NCI-H1105 treated with DMSO at 0.1 percent for 48 hours (cell line): ENCODE results near the gene ITSN2.
"Not testable (repeated sequence)": the region's sequence is repeated elsewhere in the genome, so short reads cannot be mapped to it uniquely, and the experiment has no call there.

Source experiments
- DNase-seq: peaks from one replicate; lab custom pipeline; 2025; lab: John Stamatoyannopoulos, UW

ITSN2 gene

DNA sequence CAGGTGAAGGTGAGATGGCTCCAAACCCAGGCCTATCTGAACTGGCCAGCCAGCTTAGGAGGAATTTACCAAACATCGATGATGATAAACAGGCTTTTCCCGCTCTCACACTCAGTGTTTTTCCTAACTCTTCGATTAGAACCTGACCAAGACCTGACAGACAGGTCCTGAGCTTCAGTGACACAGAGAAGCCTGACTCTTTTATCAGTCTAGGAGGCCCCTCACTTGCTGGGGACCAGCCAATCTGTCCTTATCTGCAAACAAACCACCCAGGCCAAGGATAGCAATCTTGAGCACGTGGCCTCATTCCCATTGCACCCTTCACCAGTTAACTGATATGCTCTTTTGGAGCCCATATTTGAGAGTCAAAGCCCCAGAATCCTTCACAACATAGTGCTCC lies 1.9 kb upstream of the ITSN2 start:
- no peak for DNase-seq

DNA sequence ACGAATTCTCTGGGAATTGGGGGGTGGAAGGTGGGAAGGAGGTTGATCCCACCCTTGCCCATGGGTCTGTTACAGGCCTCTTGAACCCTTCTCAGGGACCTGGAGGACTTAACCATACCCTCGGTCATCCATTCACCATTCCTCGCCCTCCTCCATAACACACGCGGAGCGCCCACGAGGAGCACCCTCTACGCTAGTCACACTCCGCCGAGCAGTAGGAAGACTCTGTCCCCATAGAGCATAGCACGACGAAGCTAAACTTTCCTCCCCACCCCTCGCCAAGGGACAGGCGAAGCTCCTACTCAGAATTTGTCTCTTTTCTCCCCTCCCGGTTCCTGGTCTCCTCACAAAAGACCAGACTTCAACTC lies 611 bp upstream of the ITSN2 start:
- DNase-seq: no peak

DNA sequence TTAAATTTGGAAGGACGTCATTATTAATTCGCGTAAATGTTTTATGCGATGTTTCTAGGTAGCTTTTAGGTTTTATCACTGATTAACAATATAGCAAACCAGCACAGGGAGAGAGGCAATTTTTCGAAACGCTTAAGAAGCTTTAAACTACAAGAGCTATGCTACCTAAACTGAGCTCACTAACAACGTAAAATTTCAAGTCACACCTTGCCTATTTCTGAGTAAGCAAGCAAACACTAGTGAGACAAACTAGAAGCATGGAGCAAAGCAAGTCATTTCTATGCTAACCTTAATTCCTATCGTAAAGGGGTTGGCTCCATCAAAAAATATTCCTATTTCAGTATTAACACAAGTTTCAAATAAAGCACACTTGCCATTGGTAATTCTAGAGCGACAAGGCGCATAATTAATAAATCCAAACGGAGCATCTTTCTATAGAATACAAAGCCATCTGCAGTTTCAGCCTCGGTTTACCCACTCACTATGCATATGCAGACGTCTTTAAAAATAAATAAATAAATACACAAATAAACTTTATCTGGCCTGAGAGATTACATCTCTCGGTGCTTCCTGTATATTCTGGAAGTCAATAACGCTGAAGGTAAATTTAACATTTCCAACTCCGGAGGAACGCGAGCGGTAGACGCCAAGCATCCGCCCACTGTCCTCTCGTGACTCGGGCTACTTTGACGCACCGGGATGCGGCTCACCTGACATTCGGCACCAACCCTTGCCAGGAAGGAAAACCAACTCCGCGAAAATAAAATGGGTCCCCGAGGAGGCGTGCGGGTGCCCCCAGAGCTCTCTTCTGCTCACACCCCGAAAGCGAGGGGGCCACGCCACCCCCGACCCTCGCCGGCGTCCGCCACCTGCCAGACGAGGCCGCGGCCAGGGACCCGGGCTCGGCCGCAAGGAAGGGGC lies 947 bp downstream of the ITSN2 start:
- DNase-seq: peak; percentile 27

DNA sequence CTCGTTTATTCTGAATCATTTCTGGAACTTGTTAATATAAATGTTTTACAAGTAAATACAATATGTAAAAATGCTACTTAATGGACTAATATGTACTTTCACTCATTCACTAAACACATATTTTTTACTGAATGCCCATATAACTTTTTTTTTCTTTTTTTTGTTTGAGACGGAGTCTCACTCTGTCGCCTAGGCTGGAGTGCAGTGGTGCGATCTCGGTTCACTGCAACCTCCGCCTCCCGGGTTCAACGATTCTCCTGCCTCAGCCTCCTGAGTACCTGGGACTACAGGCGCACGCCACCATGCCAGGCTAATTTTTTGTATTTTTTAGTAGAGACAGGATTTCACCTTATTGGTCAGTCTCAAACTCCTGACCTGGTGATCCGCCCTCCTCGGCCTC lies 2.6 kb downstream of the ITSN2 start:
- not testable (repeated sequence) for DNase-seq

DNA sequence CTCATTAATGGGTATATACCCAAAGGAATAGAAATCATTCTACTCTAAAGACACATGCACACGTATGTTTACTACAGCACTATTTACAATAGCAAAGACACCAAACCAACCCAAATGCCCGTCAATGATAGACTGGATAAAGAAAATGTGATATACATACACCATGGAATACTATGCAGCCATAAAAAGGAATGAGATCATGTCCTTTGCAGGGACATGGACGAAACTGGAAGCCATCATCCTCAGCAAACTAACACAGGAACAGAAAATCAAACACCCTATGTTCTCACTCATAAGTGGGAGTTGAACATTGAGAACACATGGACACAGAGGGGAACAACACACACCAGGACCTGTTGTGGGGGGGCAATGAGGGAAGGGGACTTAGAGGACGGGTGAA lies 3.2 kb downstream of the ITSN2 start:
- not testable (repeated sequence) for DNase-seq

DNA sequence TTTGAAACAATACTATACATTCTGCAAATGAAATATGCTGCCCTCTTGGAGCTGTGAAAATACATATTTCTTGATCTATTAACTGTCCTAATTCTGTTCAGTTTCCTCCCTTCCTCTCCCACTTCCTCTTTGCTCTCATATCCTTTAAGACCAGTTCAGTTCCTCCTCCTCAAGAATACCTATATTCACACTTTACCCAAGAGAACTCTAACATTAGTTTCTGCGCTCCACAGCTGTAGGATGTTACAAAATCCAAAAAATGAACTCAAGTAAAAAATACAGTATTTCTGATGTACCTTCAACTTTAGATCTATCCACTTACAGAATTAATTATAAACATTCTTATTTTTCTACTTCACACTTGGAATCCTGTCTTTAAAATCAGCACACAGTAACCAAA lies 5.4 kb downstream of the ITSN2 start:
- DNase-seq: no peak

DNA sequence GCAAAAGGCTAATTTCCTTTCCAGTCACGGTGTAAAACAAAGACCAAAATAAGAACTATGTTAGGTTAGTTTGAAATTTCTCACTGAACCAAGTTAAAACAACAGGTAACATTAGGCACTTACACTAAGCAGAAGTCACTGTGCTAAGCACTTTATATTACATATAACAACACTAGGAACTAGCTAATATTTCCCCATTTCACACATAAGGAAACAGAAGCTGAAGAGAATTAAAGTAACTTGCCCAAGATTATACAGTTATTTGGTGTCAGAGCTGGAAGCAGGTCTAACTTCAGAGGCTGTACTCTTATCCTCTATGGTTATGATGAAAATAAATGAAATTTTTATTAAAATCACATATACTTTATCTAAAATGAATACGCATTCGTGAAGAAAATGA lies 5.9 kb downstream of the ITSN2 start:
- DNase-seq: no peak

DNA sequence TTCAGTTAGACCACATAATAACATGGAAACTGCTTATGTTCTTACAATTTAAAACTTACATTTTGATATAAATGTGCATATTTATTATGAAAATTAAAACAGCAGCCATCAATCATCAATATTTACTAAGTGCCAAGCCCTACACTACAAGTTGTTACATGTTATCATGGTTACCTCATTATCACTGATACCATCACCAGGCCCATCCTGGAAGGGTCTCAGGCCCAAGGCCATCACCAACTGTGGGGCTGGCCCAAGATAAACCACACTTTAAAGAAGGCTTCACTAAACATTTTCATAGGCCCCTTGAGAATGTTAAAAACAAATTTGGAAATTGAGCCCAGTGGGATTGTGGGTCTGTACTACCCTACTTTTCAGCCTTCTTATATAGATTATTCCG lies 6.4 kb downstream of the ITSN2 start:
- no peak for DNase-seq

DNA sequence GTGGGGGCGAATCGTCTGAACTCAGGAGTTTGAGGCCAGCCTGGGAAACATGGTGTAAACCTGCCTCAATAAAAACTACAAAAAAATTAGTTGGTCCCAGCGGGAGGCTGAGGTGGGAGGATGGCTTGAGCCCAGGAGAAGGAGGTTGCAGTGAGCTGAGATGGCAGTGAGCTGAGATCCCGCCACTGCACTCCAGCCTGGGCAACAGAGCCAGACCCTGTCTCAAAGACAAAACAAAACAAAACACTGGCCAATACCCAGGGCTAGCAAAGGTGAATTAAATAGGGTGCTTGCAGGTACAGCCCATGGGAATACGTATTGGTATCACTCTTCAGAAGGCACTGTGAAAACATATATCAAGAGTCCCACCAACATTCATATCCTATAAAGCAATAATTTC lies 7.0 kb downstream of the ITSN2 start:
- no peak for DNase-seq

DNA sequence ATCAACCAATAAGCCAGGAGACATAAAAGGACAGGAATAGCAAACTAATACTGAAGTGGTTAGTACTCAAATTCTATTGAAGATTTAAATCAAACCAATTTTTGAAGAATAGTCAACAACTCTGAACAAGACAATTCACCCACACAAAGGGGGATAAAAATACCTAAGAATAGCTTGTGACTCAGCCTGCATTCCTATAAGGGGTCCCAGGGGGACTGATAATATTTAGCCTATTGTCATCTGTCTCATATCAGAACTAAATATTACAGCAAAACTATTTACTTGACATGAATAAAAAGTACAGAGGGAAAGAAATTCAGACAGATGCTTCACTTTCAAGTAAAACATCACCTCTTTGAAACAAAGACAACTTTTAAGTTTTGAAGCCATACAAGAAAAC lies 7.7 kb downstream of the ITSN2 start:
- DNase-seq: no peak

DNA sequence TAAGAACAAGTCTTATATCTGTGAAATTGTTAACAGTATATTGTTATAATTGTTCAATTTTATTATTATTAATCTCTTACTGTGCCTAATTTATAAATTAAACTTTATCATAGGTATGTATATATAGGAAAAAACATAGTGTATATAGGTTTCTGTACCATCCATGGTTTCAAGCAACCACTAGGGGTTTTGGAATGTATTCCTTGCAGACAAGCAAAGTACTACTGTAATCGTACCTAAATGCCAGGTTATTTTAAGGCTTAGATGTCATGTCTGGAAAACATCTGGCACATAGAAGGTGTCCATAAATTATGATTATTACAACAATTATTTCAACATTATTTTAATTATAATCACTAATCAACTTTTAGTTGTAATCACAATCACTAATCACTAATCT lies 8.4 kb downstream of the ITSN2 start:
- DNase-seq: no peak

DNA sequence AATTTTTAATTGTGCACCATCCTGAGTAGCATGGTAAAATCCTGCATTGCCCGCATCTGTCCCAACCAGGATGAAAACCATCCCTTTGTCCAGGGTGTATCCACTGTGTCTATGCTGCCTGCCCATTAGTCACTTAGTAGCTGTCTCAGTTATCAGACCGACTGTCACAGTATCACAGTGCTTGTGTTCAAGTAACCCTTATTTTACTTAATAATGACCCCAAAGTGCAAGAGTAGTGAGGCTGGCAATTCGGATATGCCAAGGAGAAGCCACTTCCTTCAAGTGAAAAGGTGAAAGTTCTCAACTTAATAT lies 8.8 kb downstream of the ITSN2 start:
- DNase-seq: no peak

DNA sequence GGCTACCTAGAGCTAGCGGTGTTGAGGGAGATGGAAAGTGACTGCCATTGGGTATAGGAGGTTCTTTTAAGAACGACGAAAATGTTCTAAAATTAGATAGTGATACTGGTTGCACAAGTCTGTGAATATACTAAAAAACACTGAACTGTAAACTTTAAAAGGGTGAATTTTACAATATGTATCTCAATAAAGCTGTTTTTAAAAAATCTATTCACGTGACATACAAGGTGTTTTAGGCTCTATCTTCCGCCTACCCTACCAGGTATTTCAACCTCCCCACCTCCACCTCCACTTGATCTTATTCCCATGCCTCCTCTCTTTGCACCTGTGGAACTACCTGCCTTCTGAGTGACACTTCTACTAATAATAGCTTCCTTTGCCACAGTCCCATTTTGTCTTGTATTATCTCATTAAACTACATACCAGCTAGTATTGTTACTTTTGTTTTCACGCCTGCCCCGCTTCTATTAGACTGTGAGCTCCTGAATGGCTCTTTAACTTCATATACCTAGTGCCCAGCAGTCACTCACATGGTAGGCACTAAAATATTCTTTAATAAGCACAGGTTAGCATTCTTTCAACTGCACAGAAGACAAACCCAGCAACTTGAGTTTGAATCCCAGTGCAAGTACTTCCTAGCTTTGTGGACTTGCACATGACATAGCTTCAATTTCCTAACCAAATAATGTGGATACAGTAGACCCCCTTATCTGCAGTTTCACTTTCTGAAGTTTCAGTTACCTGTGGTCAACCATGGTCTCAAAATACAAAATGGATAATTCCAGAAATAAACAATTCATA lies 9.3 kb downstream of the ITSN2 start:
- DNase-seq: no peak

DNA sequence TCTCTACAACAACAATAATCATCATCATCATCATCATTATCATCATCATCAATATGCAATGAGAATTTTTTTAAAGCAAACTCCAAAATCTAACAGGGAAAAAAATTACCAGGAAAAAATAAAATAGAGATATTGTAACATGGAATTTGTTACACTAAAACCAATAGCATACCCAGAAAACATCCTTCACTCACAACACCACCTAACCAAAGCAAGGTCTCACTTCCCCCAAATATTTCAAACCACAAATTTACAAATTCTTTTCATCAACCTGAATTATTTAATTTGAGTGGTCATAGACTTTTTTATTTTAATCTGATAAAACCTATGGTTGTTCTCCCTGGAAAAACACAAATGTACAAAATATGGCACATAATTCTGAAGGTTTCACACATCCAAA lies 11.2 kb downstream of the ITSN2 start:
- no peak for DNase-seq

DNA sequence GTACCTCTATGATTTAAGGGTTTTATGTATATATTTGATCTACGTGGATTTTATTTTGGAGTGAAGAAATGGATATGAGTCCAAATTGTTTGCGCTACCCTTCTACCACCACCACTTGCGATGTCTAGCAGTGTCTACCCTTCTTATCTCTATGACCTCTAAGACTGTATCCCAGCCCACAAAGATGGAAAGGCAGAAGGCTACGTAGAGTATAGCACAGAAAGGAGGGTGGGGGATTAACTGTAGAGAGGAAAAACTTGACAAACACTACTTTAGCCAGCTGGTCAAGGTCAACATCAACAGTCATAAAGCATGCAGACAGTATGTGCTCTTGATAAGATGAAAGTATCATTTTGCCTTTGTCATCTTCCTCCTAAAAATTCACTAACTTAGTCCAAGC lies 14.4 kb downstream of the ITSN2 start:
- no peak for DNase-seq

DNA sequence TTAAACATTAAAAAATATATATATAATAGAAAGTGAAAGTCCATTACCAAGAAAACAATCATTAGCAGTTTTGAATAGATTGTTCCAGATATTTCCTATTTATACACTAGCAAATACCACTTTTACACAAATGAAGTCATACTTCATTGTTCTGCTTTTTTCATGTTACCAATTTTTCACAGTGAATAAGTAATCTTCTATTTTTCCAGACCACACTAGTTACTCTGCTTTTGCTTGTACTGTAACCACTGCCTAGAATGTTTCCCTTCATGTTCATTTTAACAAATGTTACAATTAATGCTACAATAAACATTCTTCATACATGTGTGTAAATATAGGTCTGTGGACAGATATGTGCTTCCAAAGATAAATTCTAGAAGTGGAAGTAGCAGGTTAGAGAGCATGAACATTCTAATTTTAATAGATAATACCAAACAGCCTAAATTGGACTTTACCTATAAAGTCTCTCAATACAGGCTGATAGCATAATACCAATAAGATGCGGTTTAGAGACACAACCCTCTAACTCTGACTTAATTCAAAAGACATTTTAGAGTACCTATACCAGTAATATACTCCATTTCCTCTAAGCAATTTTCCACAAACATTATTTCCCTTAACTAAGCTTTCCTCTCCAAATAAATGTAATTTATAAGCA lies 17.0 kb downstream of the ITSN2 start:
- no peak for DNase-seq

DNA sequence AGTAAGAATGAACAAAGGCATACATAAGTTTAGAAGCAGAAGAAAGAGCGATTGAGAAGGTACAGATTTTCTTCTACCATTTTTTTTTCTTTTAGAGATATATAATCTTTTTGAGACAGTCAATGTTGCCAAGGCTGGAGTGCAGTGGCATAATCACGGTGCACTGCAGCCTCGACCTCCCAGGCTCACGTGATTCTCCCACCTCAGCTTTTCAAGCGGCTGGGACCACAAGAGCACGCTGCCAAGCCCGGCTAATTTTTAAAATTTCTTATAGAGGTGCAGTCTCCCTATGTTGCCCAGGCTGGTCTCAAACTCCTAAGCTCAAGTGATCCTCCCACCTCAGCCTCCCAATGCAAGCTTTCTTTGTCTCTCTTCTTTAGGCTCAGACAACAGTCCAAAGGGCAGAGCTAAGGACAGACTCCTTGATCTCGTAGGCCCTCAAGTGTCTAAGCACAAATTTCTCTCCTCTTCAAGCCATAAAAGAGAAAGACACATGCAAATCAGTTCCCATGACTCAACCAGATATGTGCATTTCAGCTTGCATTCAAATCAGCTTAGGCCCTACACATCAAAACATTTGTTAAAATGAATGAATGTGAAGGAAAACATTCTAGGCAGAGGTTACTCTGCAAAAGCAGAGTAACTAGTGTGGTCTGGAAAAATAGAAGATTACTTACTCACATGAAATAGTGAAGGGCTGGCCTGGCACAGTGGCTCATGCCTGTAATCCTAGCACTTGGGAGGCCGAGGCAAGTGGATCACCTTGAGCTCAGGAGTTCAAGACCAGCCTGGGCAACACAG lies 18.0 kb downstream of the ITSN2 start:
- no peak for DNase-seq

DNA sequence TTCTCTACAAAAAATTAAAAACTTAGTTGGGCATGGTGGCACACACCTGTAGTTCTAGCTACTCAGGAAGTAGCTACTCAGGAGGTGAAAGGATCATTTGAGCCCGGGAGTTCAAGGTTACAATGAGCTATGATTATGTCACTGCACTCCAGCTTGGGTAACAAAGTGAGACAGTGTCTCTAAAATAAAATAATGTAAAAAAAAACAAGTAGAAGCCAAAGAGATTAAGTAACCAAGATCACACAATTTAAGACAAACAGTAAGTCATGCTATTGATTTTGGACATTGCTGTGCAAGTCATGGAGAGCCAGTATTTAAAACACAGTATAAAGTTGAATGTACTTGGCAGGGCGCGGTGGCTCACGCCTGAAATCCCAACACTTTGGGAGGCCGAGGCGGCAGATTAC lies 20.5 kb downstream of the ITSN2 start:
- no peak for DNase-seq

DNA sequence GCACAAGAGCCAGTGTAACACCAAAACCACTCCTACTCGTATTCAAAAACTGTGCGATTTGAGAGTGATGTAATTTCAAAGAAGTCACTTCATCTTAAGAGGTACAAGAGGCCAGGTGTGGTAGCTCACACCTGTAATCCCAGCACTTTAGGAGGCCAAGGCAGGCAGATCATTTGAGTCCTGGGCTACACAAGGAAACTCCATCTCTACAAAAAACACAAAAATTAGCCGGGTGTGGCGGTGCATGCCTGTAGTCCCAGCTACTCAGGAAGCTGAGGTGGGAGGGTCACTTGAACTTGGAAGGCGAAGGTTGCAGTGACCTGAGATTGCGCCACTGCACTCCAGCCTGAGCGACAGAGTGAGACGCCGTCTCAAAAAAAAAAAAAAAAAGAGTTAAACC lies 21.2 kb downstream of the ITSN2 start:
- DNase-seq: not testable (repeated sequence)

DNA sequence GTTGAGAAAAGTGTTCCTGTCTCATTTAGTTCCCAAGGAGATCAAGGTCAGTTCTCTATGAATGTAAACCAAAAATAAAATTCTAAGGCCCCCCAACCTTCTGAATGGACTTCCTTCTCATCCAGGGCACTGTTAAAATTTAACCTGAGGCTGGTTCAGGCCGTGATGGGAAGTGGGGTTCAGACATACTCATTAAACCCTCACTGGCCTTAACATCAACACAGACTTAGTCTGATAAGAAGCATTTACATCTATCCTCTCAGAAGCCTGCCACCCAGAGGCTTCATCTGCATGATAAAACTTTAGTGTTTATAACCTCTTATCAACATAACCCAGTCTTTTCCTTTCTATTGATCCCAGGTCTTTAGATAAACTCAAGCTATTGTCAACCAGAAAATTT lies 22.4 kb downstream of the ITSN2 start:
- no peak for DNase-seq

DNA sequence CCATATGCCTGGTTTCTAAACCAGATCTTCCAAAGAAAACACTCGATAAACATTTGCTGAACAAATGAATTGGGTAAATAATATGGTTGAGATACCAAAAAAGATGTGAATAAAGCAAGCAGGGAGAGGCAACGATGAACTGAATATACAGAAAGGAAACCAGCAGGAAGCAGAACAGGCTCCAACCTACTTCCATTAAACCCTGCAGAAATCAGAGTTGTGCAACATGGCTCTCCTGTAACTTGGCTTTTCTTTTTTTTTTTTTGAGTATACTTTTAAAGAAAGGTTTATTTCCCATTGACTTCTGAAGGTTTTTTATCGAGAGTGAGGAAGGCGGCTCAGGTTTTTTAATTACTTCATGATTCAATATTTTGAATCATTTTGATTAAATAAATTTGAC lies 23.5 kb downstream of the ITSN2 start:
- DNase-seq: no peak

DNA sequence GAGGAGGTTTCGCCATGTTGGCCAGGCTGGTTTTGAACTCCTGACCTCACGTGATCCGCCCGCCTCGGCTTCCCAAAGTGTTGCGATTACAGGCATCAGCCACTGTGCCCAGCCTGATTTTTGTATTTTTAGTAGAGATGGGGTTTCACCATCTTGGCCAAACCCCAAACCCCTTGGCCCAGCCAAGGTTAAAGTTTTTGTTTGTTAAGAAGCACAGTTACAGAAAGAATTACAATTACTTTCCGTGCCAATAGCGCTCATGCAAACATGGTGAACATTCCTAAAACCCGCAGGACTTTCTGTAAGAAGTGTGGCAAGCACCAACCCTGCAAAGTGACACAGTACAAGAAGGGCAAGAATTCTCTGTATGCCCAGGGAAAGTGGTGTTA lies 26.1 kb downstream of the ITSN2 start:
- DNase-seq: no peak
